NCI-H1105 treated with DMSO at 0.1 percent for 48 hours (cell line): ENCODE measurements around the gene ASTN2.

Experiments used
- DNase-seq: peaks from one replicate; lab custom pipeline; 2025; lab: John Stamatoyannopoulos, UW

Gene ASTN2

GRCh38 chr9:117413346-117414219 lies 1.3 kb downstream of the ASTN2 start:
- peak; percentile 84 for DNase-seq

- DNase-seq = no peak
Measured at GRCh38 chr9:117412841-117413240, 2.0 kb downstream of the ASTN2 start.

- DNase-seq = peak; percentile 32
Measured at GRCh38 chr9:117412006-117412715, 2.7 kb downstream of the ASTN2 start.

GRCh38 chr9:117411547-117411946 lies 3.3 kb downstream of the ASTN2 start:
- peak; percentile 62 for DNase-seq

- DNase-seq = no peak
Measured at GRCh38 chr9:117409321-117409720, 5.5 kb downstream of the ASTN2 start.

GRCh38 chr9:117407436-117408022 lies 7.3 kb downstream of the ASTN2 start:
- DNase-seq = no peak

GRCh38 chr9:117405950-117406705 lies 8.7 kb downstream of the ASTN2 start:
- DNase-seq = no peak

GRCh38 chr9:117403848-117404247 lies 11.0 kb downstream of the ASTN2 start:
- DNase-seq = peak; percentile 86

GRCh38 chr9:117403403-117403811 lies 11.4 kb downstream of the ASTN2 start:
- peak; percentile 86 for DNase-seq

GRCh38 chr9:117400171-117400570 lies 14.7 kb downstream of the ASTN2 start:
- DNase-seq = peak; percentile 100

GRCh38 chr9:117395151-117395650 lies 19.7 kb downstream of the ASTN2 start:
- DNase-seq = no peak

- no peak for DNase-seq
Measured at GRCh38 chr9:117394655-117395054, 20.2 kb downstream of the ASTN2 start.

- no peak for DNase-seq
Measured at GRCh38 chr9:117392992-117393391, 21.9 kb downstream of the ASTN2 start.

GRCh38 chr9:117387422-117387821 lies 27.4 kb downstream of the ASTN2 start:
- no peak for DNase-seq

- no peak for DNase-seq
Measured at GRCh38 chr9:117379341-117379740, 35.5 kb downstream of the ASTN2 start.

GRCh38 chr9:117377046-117377445 lies 37.8 kb downstream of the ASTN2 start:
- DNase-seq = no peak

GRCh38 chr9:117375956-117376355 lies 38.9 kb downstream of the ASTN2 start:
- no peak for DNase-seq

GRCh38 chr9:117374076-117374725 lies 40.7 kb downstream of the ASTN2 start:
- peak; percentile 10 for DNase-seq

- DNase-seq = no peak
Measured at GRCh38 chr9:117368684-117369230, 46.1 kb downstream of the ASTN2 start.

- peak; percentile 43 for DNase-seq
Measured at GRCh38 chr9:117365438-117365837, 49.4 kb downstream of the ASTN2 start.

GRCh38 chr9:117363006-117363405 lies 51.9 kb downstream of the ASTN2 start:
- DNase-seq = no peak
